ENCODE results near the gene MLLT3.

DNA sequence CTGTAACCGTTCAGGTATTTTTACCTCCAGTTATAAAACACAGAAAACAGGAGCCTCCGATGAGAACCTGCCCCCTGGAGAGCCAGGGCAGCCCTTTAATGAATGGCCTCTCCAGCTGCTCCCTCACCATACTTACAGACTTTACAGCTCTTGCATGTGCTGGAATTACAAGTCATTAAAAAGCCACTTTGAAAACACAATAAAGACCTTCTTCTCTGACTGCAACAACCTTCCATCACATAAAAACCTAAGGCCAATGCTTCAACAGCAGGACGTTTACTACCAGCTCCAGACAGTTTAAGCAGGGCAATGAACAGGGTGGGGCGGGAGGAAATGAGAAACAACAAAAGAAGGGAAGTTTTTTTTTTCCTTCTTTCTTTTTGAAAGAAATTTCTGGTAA lies 213.8 kb downstream of the MLLT3 start:
- TF ChIP-seq, protein P1, sequence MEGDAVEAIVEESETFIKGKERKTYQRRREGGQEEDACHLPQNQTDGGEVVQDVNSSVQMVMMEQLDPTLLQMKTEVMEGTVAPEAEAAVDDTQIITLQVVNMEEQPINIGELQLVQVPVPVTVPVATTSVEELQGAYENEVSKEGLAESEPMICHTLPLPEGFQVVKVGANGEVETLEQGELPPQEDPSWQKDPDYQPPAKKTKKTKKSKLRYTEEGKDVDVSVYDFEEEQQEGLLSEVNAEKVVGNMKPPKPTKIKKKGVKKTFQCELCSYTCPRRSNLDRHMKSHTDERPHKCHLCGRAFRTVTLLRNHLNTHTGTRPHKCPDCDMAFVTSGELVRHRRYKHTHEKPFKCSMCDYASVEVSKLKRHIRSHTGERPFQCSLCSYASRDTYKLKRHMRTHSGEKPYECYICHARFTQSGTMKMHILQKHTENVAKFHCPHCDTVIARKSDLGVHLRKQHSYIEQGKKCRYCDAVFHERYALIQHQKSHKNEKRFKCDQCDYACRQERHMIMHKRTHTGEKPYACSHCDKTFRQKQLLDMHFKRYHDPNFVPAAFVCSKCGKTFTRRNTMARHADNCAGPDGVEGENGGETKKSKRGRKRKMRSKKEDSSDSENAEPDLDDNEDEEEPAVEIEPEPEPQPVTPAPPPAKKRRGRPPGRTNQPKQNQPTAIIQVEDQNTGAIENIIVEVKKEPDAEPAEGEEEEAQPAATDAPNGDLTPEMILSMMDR (IDR thresholded peaks at IDR 0.05) = no peak
- TF ChIP-seq EP300 (IDR thresholded peaks at IDR 0.05) (no peak), POLR2A (IDR thresholded peaks at IDR 0.05) (no peak)
